ENCODE results near the gene SYTL1.

Gene SYTL1

GRCh38 chr1:27339213-27339612, 2.6 kb upstream of the SYTL1 start:
- Histone ChIP-seq H3K36me3 (ENCODE audit: insufficient read depth, low read length) (peaks cover 30% of the 10 kb centered on the region), H3K9ac (ENCODE audit: low read depth, low read length) (no peak overlapping the region), H3K4me3 (ENCODE audit: low read length) (no peak overlapping the region)

GRCh38 chr1:27342391-27342777, 562 bp downstream of the SYTL1 start:
- Histone ChIP-seq H3K27me3 (ENCODE audit: control insufficient read depth, insufficient read depth, low read length) (no peaks in the 10 kb centered on the region), H3K4me2 (ENCODE audit: low read length) (no peak overlapping the region), H3K4me3 (ENCODE audit: low read length) (no peak overlapping the region), H3K9me3 (replicated peaks; ENCODE audit: low read length) (no peaks in the 10 kb centered on the region), H3K9ac (ENCODE audit: low read depth, low read length) (no peak overlapping the region), H3K36me3 (ENCODE audit: insufficient read depth, low read length) (no peaks in the 10 kb centered on the region), H3K4me1 (ENCODE audit: control insufficient read depth, insufficient read depth, low read length) (peaks cover 26% of the 10 kb centered on the region)

More at GRCh38 chr1:27339213-27339612, 2.6 kb upstream of the SYTL1 start:
- Histone ChIP-seq H3K9me3 (replicated peaks; ENCODE audit: low read length) (no peaks in the 10 kb centered on the region), H3K27me3 (ENCODE audit: control insufficient read depth, insufficient read depth, low read length) (no peaks in the 10 kb centered on the region), H3K4me1 (ENCODE audit: control insufficient read depth, insufficient read depth, low read length) (peaks cover 23% of the 10 kb centered on the region), H3K4me2 (ENCODE audit: low read length) (no peak overlapping the region)

DNA sequence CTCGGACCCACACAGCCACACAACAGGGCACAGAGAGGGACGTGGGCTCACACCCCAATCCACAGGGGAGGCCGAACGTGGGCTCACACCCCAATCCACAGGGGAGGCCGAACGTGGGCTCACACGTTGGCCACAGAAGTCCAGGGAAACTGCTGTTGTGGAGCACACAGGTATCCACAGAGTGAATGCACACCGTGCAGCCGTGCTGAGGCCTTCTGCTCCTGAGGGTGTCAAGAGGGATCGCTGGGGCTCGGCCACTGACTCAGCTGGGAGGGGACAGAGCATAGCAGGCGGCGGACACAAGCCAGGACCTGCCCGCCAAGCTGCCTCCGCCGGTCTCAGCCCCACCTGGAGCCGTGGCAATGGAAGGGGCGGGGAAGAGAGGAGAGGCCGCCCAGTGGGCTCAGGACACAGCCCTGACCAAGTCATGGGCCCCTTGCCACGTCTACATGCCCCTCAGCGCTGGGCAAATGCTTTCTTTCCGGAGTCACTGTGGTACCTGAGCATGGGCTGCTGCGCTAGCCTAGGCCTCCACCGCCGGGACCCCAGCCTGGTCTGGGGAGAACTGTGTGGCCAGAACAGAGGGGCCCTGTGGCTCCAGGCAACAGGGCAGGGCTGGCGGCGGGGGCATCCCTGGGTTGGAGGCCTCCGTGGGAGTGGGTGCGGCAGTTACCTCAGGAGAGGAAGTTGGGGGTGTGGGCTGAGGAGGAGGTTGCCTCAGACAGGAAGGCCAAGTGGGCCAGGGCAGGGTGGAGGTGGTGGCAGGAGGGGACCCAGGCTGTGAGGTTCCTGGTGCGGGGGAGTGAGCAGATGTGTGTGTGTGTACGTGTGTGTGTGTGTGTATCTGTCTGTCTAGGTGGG, 1.2 kb downstream of the SYTL1 start:
- Histone ChIP-seq H3K9ac (ENCODE audit: low read depth, low read length) (no peak overlapping the region), H3K9me3 (replicated peaks; ENCODE audit: low read length) (no peaks in the 10 kb centered on the region), H3K4me3 (ENCODE audit: low read length) (no peak overlapping the region), H3K27me3 (ENCODE audit: control insufficient read depth, insufficient read depth, low read length) (no peaks in the 10 kb centered on the region), H3K4me2 (ENCODE audit: low read length) (no peak overlapping the region), H3K4me1 (ENCODE audit: control insufficient read depth, insufficient read depth, low read length) (peaks cover 28% of the 10 kb centered on the region), H3K36me3 (ENCODE audit: insufficient read depth, low read length) (no peaks in the 10 kb centered on the region)

GRCh38 chr1:27343639-27344025, 1.8 kb downstream of the SYTL1 start:
- H3K9ac ChIP-seq (ENCODE audit: low read depth, low read length) = no peak overlapping the region
- H3K27me3 ChIP-seq (ENCODE audit: control insufficient read depth, insufficient read depth, low read length) = no peaks in the 10 kb centered on the region
- H3K4me1 ChIP-seq (ENCODE audit: control insufficient read depth, insufficient read depth, low read length) = peaks cover 28% of the 10 kb centered on the region

DNA sequence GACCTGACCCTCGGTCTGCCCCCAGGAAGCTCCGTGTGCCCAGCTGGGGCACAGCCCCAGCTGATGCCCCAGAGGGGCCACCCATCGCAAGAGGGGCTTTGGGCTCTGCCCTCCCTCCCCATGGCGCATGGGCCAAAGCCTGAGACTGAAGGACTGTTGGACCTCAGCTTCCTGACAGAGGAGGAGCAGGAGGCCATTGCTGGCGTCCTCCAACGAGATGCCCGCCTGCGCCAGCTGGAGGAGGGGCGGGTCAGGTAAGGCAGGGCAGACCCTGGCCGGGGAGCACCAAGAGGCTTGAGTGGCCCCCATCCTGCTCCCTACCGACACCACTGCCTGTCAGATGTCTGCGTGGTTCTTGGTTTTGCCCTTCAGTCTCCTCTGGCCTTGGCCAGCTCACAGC, 3.5 kb downstream of the SYTL1 start:
- Histone ChIP-seq H3K4me2 (ENCODE audit: low read length) (no peak overlapping the region), H3K27me3 (ENCODE audit: control insufficient read depth, insufficient read depth, low read length) (peaks cover 3% of the 10 kb centered on the region), H3K36me3 (ENCODE audit: insufficient read depth, low read length) (no peaks in the 10 kb centered on the region), H3K9ac (ENCODE audit: low read depth, low read length) (no peak overlapping the region), H3K4me1 (ENCODE audit: control insufficient read depth, insufficient read depth, low read length) (peaks cover 42% of the 10 kb centered on the region), H3K9me3 (replicated peaks; ENCODE audit: low read length) (no peaks in the 10 kb centered on the region), H3K4me3 (ENCODE audit: low read length) (no peak overlapping the region)

More at GRCh38 chr1:27343639-27344025, 1.8 kb downstream of the SYTL1 start:
- Histone ChIP-seq H3K9me3 (replicated peaks; ENCODE audit: low read length) (no peaks in the 10 kb centered on the region), H3K4me3 (ENCODE audit: low read length) (no peak overlapping the region), H3K36me3 (ENCODE audit: insufficient read depth, low read length) (no peaks in the 10 kb centered on the region), H3K4me2 (ENCODE audit: low read length) (no peak overlapping the region)

GRCh38 chr1:27346357-27346756, 4.5 kb downstream of the SYTL1 start:
- Histone ChIP-seq H3K36me3 (ENCODE audit: insufficient read depth, low read length) (no peaks in the 10 kb centered on the region), H3K9ac (ENCODE audit: low read depth, low read length) (no peak overlapping the region), H3K4me1 (ENCODE audit: control insufficient read depth, insufficient read depth, low read length) (peaks cover 35% of the 10 kb centered on the region), H3K9me3 (replicated peaks; ENCODE audit: low read length) (no peaks in the 10 kb centered on the region), H3K4me2 (ENCODE audit: low read length) (no peak overlapping the region), H3K4me3 (ENCODE audit: low read length) (no peak overlapping the region), H3K27me3 (ENCODE audit: control insufficient read depth, insufficient read depth, low read length) (peaks cover 4% of the 10 kb centered on the region)

DNA sequence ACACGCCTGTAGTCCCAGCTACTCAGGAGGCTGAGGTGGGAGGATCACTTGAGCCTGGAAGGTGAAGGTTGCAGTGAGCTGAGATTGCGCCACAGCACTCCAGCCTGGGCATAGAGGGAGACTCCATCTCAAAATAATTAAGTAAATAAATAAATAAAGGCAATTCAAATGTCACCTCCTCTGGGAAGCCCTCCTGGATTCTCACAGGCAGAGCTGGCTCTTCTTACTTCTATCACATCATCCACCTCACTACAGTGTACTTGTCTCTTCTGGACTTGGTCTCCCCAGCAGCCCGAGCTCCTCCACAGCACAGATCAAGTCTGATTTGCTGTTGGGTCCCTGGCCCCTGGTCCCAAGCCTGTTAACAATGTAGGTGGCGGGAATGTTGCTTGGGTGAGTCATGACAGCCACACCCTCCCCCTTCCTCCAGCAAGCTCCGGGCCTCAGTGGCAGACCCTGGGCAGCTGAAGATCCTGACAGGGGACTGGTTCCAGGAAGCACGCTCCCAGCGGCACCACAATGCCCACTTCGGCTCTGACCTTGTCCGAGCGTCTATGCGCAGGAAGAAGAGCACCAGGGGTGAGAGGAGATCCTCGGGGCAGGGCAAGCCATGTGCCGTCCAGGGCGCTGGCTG, 5.3 kb downstream of the SYTL1 start:
- H3K4me3 ChIP-seq (ENCODE audit: low read length) = no peak overlapping the region
- no peaks in the 10 kb centered on the region for H3K36me3 ChIP-seq (ENCODE audit: insufficient read depth, low read length)
- no peak overlapping the region for H3K9ac ChIP-seq (ENCODE audit: low read depth, low read length)
- no peaks in the 10 kb centered on the region for H3K9me3 ChIP-seq (replicated peaks; ENCODE audit: low read length)
- no peak overlapping the region for H3K4me2 ChIP-seq (ENCODE audit: low read length)
- peaks cover 27% of the 10 kb centered on the region for H3K4me1 ChIP-seq (ENCODE audit: control insufficient read depth, insufficient read depth, low read length)
- H3K27me3 ChIP-seq (ENCODE audit: control insufficient read depth, insufficient read depth, low read length) = peaks cover 4% of the 10 kb centered on the region

DNA sequence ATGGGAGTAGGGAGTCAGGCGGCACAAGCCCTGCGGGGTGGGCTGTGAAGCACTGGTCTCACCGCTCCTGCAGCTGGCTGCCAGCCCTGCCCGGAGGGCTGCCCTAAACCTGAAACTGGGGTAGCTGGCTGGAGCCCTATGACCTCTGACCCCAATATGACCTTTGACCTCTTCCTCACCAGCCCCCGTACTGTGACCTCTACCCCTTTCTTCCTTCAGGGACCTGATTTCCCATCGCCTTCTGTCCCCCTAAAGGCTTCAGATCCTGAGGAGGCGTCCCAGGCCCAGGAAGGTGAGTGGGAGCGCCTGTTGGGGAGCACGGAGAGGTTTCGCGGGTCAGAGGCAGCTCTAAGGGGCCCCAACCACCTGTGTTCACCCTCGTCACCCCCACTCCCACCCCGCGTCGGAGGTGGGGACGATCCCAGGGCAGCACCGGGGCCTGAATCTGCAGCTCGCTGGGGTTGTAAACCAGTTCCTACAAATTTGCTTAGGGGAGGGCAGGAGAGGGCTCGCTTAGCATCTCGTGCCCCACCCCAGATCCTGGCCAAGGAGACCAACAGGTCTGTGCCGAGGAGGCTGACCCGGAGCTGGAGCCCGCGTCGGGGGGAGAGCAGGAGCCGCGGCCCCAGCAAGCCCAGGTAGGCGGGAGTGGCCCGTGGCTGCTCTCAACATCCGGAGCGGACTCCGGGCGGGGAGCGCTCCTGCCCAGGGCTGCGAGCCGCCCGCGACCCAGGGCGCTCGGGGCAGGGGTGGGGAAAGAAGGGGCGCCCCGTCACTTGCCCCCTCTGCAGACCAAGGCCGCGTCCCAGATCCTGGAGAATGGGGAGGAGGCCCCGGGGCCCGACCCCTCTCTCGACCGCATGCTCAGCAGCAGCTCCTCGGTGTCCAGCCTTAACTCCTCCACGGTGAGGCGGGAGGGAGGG, 7.3 kb downstream of the SYTL1 start:
- H3K9ac ChIP-seq (ENCODE audit: low read depth, low read length) = no peak overlapping the region
- H3K4me3 ChIP-seq (ENCODE audit: low read length) = peak overlapping the region; percentile 63
- peaks cover 19% of the 10 kb centered on the region for H3K4me1 ChIP-seq (ENCODE audit: control insufficient read depth, insufficient read depth, low read length)
- no peaks in the 10 kb centered on the region for H3K36me3 ChIP-seq (ENCODE audit: insufficient read depth, low read length)
- peak overlapping the region; percentile 79 for H3K4me2 ChIP-seq (ENCODE audit: low read length)
- peaks cover 4% of the 10 kb centered on the region for H3K27me3 ChIP-seq (ENCODE audit: control insufficient read depth, insufficient read depth, low read length)
- H3K9me3 ChIP-seq (replicated peaks; ENCODE audit: low read length) = no peaks in the 10 kb centered on the region

DNA sequence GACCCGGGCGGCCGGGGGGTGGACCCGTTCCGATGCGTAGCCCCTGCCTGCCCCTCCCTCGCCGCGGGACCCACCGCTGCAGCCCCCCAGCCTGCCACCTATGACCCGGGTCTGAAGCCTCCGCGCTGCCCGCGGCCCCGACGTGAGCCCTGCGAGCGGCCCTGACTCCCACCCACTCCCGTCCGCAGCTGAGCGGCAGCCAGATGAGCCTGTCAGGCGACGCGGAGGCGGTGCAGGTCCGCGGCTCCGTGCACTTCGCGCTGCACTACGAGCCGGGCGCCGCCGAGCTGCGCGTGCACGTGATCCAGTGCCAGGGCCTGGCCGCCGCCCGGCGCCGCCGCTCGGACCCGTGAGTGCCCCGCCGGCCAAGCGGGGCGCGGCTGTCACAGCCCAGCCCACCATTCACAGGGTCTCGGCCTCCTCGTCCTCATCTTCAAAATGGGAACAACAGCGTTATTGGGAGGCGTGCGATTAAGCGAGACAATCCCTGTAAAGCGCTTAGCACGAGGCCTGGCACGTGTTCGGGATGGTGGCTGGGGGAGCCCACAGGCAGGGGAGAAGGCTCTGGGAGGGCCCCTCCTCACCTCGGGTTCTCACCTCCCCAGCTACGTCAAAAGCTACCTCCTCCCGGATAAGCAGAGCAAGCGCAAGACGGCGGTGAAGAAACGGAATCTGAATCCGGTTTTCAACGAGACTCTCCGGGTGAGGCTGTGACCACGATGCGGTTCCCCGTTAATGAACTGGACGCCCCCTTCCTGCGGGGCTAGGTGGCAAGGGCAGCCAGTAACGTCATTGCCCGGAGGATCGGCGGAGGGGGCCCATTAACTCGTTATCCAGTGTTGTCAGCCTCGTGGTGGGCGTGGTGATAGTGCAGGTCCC, 8.2 kb downstream of the SYTL1 start:
- peaks cover under 1% of the 10 kb centered on the region for H3K36me3 ChIP-seq (ENCODE audit: insufficient read depth, low read length)
- H3K4me3 ChIP-seq (ENCODE audit: low read length) = peak overlapping the region; percentile 63
- peak overlapping the region; percentile 79 for H3K4me2 ChIP-seq (ENCODE audit: low read length)
- H3K4me1 ChIP-seq (ENCODE audit: control insufficient read depth, insufficient read depth, low read length) = peaks cover 19% of the 10 kb centered on the region
- no peak overlapping the region for H3K9ac ChIP-seq (ENCODE audit: low read depth, low read length)
- H3K27me3 ChIP-seq (ENCODE audit: control insufficient read depth, insufficient read depth, low read length) = peaks cover 4% of the 10 kb centered on the region
- H3K9me3 ChIP-seq (replicated peaks; ENCODE audit: low read length) = no peaks in the 10 kb centered on the region

DNA sequence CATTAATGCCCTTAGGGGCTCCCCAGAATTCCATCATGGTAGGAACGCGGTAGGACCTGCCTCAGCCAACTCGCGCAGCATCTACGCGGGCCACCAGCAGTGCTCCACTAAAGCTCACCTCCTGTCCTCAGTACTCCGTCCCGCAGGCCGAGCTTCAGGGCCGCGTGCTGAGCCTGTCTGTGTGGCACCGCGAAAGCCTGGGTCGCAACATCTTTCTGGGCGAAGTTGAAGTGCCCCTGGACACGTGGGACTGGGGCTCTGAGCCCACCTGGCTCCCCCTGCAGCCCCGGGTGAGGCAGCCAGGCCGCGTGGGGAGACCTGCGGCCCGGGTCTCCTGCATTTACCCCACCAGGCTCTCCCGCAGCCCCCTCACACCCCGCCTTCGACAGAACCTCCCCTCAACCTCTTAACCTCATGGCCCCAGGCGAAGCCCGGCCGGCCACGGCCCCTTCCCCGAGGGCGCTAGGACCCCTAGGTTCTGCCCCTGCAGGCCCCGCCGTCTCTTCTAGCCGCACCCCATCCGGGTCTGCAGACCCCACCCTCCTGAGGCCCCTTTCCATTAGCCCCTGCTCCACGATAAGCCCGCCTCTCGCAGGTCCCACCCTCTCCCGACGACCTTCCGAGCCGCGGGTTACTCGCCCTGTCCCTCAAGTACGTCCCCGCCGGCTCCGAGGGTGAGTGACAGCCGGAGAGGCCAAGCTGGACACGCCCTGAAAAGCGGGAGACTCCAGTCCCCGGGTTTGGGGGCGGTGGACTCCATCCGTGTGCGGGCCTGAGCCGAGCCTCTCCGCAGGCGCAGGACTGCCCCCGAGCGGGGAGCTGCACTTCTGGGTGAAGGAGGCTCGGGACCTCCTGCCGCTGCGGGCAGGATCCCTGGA, 9.1 kb downstream of the SYTL1 start:
- H3K4me1 ChIP-seq (ENCODE audit: control insufficient read depth, insufficient read depth, low read length) = peaks cover 19% of the 10 kb centered on the region
- no peaks in the 10 kb centered on the region for H3K9me3 ChIP-seq (replicated peaks; ENCODE audit: low read length)
- H3K4me3 ChIP-seq (ENCODE audit: low read length) = no peak overlapping the region
- H3K36me3 ChIP-seq (ENCODE audit: insufficient read depth, low read length) = peaks cover 9% of the 10 kb centered on the region
- H3K27me3 ChIP-seq (ENCODE audit: control insufficient read depth, insufficient read depth, low read length) = peaks cover 4% of the 10 kb centered on the region
- no peak overlapping the region for H3K4me2 ChIP-seq (ENCODE audit: low read length)
- H3K9ac ChIP-seq (ENCODE audit: low read depth, low read length) = no peak overlapping the region

Measured in skeletal muscle satellite cell (primary cell).